ENCODE data around the gene KLC1. TPM values are rescaled to one million over a fixed set of nuclear protein-coding genes. Genes with fewer than 3 reads are reported as not detected.
A peak's percentile ranks its signal among the peaks of the same experiment; 100 is the strongest.

The KLC1 gene
- 100 to 1,000 TPM; 127 to 241 (median 150) TPM for total RNA-seq
- polyA plus RNA-seq, result 100 to 1,000 TPM; 162 to 171 TPM
- long read RNA-seq, donor 1, full-length matches to known transcripts, result 77 of 133 reads
- long read RNA-seq, donor 1, partial matches to known transcripts, result 24 of 133 reads
- long read RNA-seq, donor 1, other reads (novel, unspliced or antisense), result 32 of 133 reads
- long read RNA-seq, donor 2, full-length matches to known transcripts, result 65 of 133 reads
- long read RNA-seq, donor 2, partial matches to known transcripts, result 27 of 133 reads
- long read RNA-seq, donor 2, other reads (novel, unspliced or antisense), result 41 of 133 reads
- long read RNA-seq, donor 3, full-length matches to known transcripts, result 83 of 145 reads
- long read RNA-seq, donor 3, partial matches to known transcripts, result 23 of 145 reads
- long read RNA-seq, donor 3, other reads (novel, unspliced or antisense), result 39 of 145 reads

- peak in 1 of 2 donors; percentile 85 for TF ChIP-seq POLR2A (IDR thresholded peaks at IDR 0.05)
- peak in 3 of 12 donors; percentile 7 to 17 (median 14) for TF ChIP-seq CTCF (IDR thresholded peaks at IDR 0.05)
Measured at GRCh38 chr14:103628684-103629502, at the start of gene KLC1. Gene KLC1, plus strand, starts transcription at chr14:103629211. Its CDS starts 25,354 bp downstream, at chr14:103654565.

GRCh38 chr14:103581206-103581605, 47.8 kb upstream of the KLC1 start:
- DNase-seq (no peak), ATAC-seq (no peak)
- intact Hi-C loops (cut with DNase I), result no loop called here
- H3K4me1 ChIP-seq, result peaks cover 3 to 14% (median 11%) of the 10 kb centered on the region in 12 donors
- no peaks in the 10 kb centered on the region for H3K9me3 ChIP-seq
- H3K36me3 ChIP-seq, result peaks cover 0 to 48% (median 32%) of the 10 kb centered on the region in 9 donors
- WGBS, 4 donors, result 91 to 93% (median 92%) methylated on average over 11 of the region's 11 CpGs
- no peak for TF ChIP-seq POLR2A (IDR thresholded peaks at IDR 0.05)
- TF ChIP-seq CTCF (IDR thresholded peaks at IDR 0.05), result no peak
- no peak overlapping the region for H3K27ac ChIP-seq
- H3K27me3 ChIP-seq, result no peaks in the 10 kb centered on the region
- H3K4me3 ChIP-seq, result no peak overlapping the region

More at GRCh38 chr14:103628684-103629502, at the start of gene KLC1:
- DNase-seq (peak; percentile 88 to 94 (median 91)), ATAC-seq (peak; percentile 51 to 86 (median 80))
- Histone ChIP-seq H3K4me3 (peak within 1 kb of the TSS; percentile 83 to 100 (median 95)), H3K27me3 (no peaks in the 10 kb centered on the region), H3K9me3 (no peaks in the 10 kb centered on the region), H3K36me3 (peaks cover 0 to 21% (median 5%) of the 10 kb centered on the region in 9 donors), H3K27ac (peak within 1 kb of the TSS; percentile 97 to 100 (median 99)), H3K4me1 (peaks cover 6 to 75% (median 59%) of the 10 kb centered on the region in 12 donors)
- intact Hi-C loops (cut with DNase I), result loop anchor here in 5 of 10 donors (5.0 to 10.0 kb wide), 4 partner anchors 52 to 88 kb away; partner anchors contain the start of genes XRCC3 (in 1 of the 5) and ZFYVE21 (in 1 of the 5)
- 0 to 2% (median 1%) methylated on average over 11 to 97 of the region's 97 CpGs for WGBS, 4 donors

GRCh38 chr14:103581954-103582703, 46.9 kb upstream of the KLC1 start:
- peaks cover 0 to 47% (median 33%) of the 10 kb centered on the region in 9 donors for H3K36me3 ChIP-seq
- no peaks in the 10 kb centered on the region for H3K9me3 ChIP-seq
- TF ChIP-seq POLR2A (IDR thresholded peaks at IDR 0.05), result no peak
- no peak for TF ChIP-seq CTCF (IDR thresholded peaks at IDR 0.05)
- no peak overlapping the region for H3K4me3 ChIP-seq
- intact Hi-C loops (cut with DNase I), result no loop called here
- no peak overlapping the region for H3K27ac ChIP-seq
- peak in 1 of 4 donors; percentile 37 for ATAC-seq
- H3K4me1 ChIP-seq, result peaks cover 0 to 5% (median 2%) of the 10 kb centered on the region in 12 donors
- no peaks in the 10 kb centered on the region for H3K27me3 ChIP-seq
- WGBS, 4 donors, result 93 to 97% (median 96%) methylated on average over 14 to 26 of the region's 26 CpGs
- DNase-seq, result no peak

Data from heart left ventricle (tissue), 16 donors.